HepG2 (cell line): Measurements from ENCODE around the gene ARVCF. TPM values are rescaled to one million over a fixed set of nuclear protein-coding genes. Genes with fewer than 3 reads are reported as not detected.

Experiments
- AGO1 ChIP-seq: fragments of 200-400 bp; formaldehyde crosslinking; IDR thresholded peaks from 2 replicates; pipeline ENCODE4 v1.6.1; 2017; ENCODE audit warnings: mild to moderate bottlenecking, low read depth, low read length, moderate library complexity; ENCODE audit not compliant: poor library complexity, severe bottlenecking
- CBX1 ChIP-seq: IDR thresholded peaks from one replicate; pipeline ENCODE4 v1.6.1; 2016; ENCODE audit warnings: antibody characterized with exemption, low read depth
- EEA1 ChIP-seq: sonication (generic); formaldehyde crosslinking; IDR thresholded peaks from 2 replicates; pipeline ENCODE4 v1.5.1; 2020; ENCODE audit warnings: mild to moderate bottlenecking, missing genetic modification reagents, borderline replicate concordance
- ERF ChIP-seq: IDR thresholded peaks from 2 replicates; pipeline ENCODE4 v1.6.1; 2018; ENCODE audit warnings: missing biosample characterization, missing genetic modification reagents
- ESRRA ChIP-seq: sonication (generic); formaldehyde crosslinking; IDR thresholded peaks from 2 replicates; pipeline ENCODE4 v1.5.1; 2020; ENCODE audit warnings: mild to moderate bottlenecking, low read depth, missing genetic modification reagents
- FOXC1 ChIP-seq: sonication (generic); formaldehyde crosslinking; IDR thresholded peaks from 2 replicates; pipeline ENCODE4 v1.8.0; 2022; ENCODE audit warnings: mild to moderate bottlenecking, missing genetic modification reagents, borderline replicate concordance
- FOXM1 ChIP-seq: sonication (generic); formaldehyde crosslinking; IDR thresholded peaks from 2 replicates; pipeline ENCODE4 v1.5.0; 2020; ENCODE audit warnings: missing genetic modification reagents
- FOXP1 ChIP-seq, 2 experiments: fragments of 450-650 bp in 1 of 2; IDR thresholded peaks; 2 replicates each; pipeline ENCODE4 v1.6.1; 2017 to 2018; ENCODE audit warnings: antibody characterized with exemption in 1 of 2
- HDAC1 ChIP-seq: sonication (generic); formaldehyde crosslinking; IDR thresholded peaks from 2 replicates; pipeline ENCODE4 v1.5.1; 2020; ENCODE audit warnings: mild to moderate bottlenecking, missing genetic modification reagents
- JDP2 ChIP-seq: sonication (generic); formaldehyde crosslinking; IDR thresholded peaks from 2 replicates; pipeline ENCODE4 v1.8.1; 2022; ENCODE audit warnings: missing genetic modification reagents, borderline replicate concordance
- KDM5B ChIP-seq: sonication (generic); formaldehyde crosslinking; IDR thresholded peaks from 2 replicates; pipeline ENCODE4 v1.4.0; 2020; ENCODE audit warnings: missing genetic modification reagents, mild to moderate bottlenecking, borderline replicate concordance
- NONO ChIP-seq, 2 experiments: fragments of 450-650 bp in 1 of 2; sonication (generic) in 1 of 2; formaldehyde crosslinking in 1 of 2; IDR thresholded peaks in 1 of 2; conservative IDR thresholded peaks in 1 of 2; 2 replicates each; pipeline versions ENCODE4 v1.6.1 to v1.8.0; 2017 to 2022; ENCODE audit warnings: mild to moderate bottlenecking in 1 of 2, missing genetic modification reagents in 1 of 2, moderate library complexity in 1 of 2
- NR2F6 ChIP-seq, 2 experiments: IDR thresholded peaks; 2 replicates each; pipeline ENCODE4 v1.6.1; 2016; ENCODE audit warnings: antibody characterized with exemption in 1 of 2, mild to moderate bottlenecking in 1 of 2
- PCBP2 ChIP-seq: fragments of 200-400 bp; formaldehyde crosslinking; optimal IDR thresholded peaks from 2 replicates; pipeline ENCODE3; 2018; ENCODE audit warnings: low read length, low read depth; ENCODE audit not compliant: poor library complexity, severe bottlenecking
- RFXAP ChIP-seq: sonication (generic); formaldehyde crosslinking; IDR thresholded peaks from 2 replicates; pipeline ENCODE4 v1.4.0; 2020; ENCODE audit warnings: missing genetic modification reagents, borderline replicate concordance
- SETDB1 ChIP-seq: sonication (generic); formaldehyde crosslinking; IDR thresholded peaks from 2 replicates; pipeline ENCODE4 v1.5.1; 2020; ENCODE audit warnings: missing genetic modification reagents, mild to moderate bottlenecking, borderline replicate concordance
- SRF ChIP-seq: IDR thresholded peaks from 2 replicates; pipeline ENCODE4 v1.6.1; 2011; ENCODE audit warnings: mild to moderate bottlenecking, low read depth, low read length, moderate library complexity
- ZFY ChIP-seq: sonication (generic); formaldehyde crosslinking; IDR thresholded peaks from 2 replicates; pipeline ENCODE4 v1.4.0; 2020; ENCODE audit warnings: missing genetic modification reagents
- ZNF12 ChIP-seq: sonication (generic); formaldehyde crosslinking; IDR thresholded peaks from 2 replicates; pipeline ENCODE4 v1.5.0; 2020; ENCODE audit warnings: missing genetic modification reagents
- ZNF543 ChIP-seq: sonication (generic); formaldehyde crosslinking; IDR thresholded peaks from 2 replicates; pipeline ENCODE4 v1.4.0; 2020; ENCODE audit warnings: mild to moderate bottlenecking, missing genetic modification reagents
- ZNF878 ChIP-seq: sonication (generic); formaldehyde crosslinking; IDR thresholded peaks from 2 replicates; pipeline ENCODE4 v1.8.1; 2023; ENCODE audit warnings: mild to moderate bottlenecking, missing genetic modification reagents, moderate library complexity
- polyA plus RNA-seq, 8 experiments: library from polyadenylated mRNA; depleted of rRNA in 3 of 8; stranded (reverse) in 7 of 8; unstranded in 1 of 8; fragments of >200 nt; fragmentation: Illumina TruSeq in 4 of 8; extraction: Trizol in 4 of 8; gene quantifications; 2 replicates each; pipeline versions ENCODE4 v1.2.1 to v1.2.3, GENCODE V29; 2011 to 2016; ENCODE audit warnings: low read depth in 4 of 8, missing spikeins in 1 of 8, mixed read lengths in 1 of 8; ENCODE audit not compliant: insufficient read depth in 1 of 8
- total RNA-seq, 5 experiments: library from RNA; depleted of rRNA; stranded (reverse); fragments of >200 nt; fragmentation: Illumina TruSeq; extraction: Trizol; gene quantifications; 2 replicates each; pipeline ENCODE4 v1.2.3, GENCODE V29; 2016; ENCODE audit warnings: low read depth in 1 of 5
- TF ChIP-seq, protein P1 (sequence below): sonication (generic); formaldehyde crosslinking; IDR thresholded peaks from 2 replicates; pipeline ENCODE4 v1.4.0; 2020; ENCODE audit warnings: missing genetic modification reagents, borderline replicate concordance
- TF ChIP-seq, protein P2 (sequence below): sonication (generic); formaldehyde crosslinking; IDR thresholded peaks from 2 replicates; pipeline ENCODE4 v1.8.0; 2022; ENCODE audit warnings: missing genetic modification reagents, mild to moderate bottlenecking, moderate library complexity, borderline replicate concordance
- TF ChIP-seq, protein P3 (sequence below): sonication (generic); formaldehyde crosslinking; IDR thresholded peaks from 2 replicates; pipeline ENCODE4 v1.5.0; 2020; ENCODE audit warnings: missing genetic modification reagents

The ARVCF gene
- total and polyA plus RNA-seq, 2 of the 13 experiments (the other 11 are each of a cell fraction or from before 2014, with no cell fraction given) = 16.4 to 17.7 TPM

DNA sequence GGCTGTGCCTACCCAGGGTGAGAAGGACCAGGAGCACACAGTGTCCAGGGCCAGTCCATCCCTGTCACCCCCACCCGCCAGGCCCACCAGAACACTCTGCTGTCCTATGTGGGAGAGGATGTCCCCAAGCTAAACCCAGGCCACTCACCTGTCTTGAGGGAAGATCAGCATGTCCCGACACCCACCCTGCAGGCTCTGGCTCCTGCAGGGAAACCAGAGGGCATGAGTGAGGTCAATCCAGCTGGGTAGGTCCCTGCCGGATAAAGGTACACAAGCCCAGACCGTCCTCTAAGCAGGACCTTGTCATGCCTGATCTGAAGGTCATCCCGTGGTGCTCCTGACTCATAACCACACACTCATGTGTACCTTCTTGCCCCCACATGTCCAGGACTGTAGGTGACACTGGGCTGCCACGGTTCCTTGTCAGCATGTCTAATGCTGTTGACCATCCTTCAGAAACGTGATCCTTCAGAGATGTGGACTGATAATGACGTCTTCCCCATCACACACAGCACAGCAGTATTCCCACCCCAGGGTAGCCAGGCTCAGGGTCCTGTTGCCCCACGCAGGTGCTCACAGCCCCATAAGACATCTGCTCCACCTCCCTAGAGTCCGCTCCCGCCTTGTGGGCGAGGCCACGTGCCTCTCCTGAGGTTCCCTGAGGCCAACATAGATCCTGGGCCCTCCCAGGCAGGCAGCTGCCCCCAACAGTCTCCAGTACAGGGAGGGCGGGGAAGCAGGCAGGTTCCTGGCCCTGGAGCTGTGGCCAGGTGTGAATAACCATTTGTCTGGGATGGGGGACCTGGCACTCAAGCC is 6.1 kb downstream of the ARVCF start (continued):
- TF ChIP-seq, protein P1, sequence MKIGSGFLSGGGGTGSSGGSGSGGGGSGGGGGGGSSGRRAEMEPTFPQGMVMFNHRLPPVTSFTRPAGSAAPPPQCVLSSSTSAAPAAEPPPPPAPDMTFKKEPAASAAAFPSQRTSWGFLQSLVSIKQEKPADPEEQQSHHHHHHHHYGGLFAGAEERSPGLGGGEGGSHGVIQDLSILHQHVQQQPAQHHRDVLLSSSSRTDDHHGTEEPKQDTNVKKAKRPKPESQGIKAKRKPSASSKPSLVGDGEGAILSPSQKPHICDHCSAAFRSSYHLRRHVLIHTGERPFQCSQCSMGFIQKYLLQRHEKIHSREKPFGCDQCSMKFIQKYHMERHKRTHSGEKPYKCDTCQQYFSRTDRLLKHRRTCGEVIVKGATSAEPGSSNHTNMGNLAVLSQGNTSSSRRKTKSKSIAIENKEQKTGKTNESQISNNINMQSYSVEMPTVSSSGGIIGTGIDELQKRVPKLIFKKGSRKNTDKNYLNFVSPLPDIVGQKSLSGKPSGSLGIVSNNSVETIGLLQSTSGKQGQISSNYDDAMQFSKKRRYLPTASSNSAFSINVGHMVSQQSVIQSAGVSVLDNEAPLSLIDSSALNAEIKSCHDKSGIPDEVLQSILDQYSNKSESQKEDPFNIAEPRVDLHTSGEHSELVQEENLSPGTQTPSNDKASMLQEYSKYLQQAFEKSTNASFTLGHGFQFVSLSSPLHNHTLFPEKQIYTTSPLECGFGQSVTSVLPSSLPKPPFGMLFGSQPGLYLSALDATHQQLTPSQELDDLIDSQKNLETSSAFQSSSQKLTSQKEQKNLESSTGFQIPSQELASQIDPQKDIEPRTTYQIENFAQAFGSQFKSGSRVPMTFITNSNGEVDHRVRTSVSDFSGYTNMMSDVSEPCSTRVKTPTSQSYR (CRISPR knock-in tag) = peak; percentile 17; the same call in 1 of the 2 replicates
- TF ChIP-seq NONO (IDR thresholded peaks at IDR 0.05) = no peak
- TF ChIP-seq NONO (CRISPR knock-in tag; conservative IDR thresholded peaks at IDR 0.05) = peak; percentile 67; the same call in 1 of the 2 replicates
- no peak for TF ChIP-seq FOXP1 (IDR thresholded peaks at IDR 0.05)
- 0 out of 2 replicates have a peak, but pooled peaks have one; percentile 4 for TF ChIP-seq FOXP1 (CRISPR knock-in tag; IDR thresholded peaks at IDR 0.05)
- TF ChIP-seq JDP2 (CRISPR knock-in tag) = no peak
- TF ChIP-seq ERF = peak; percentile 24; the same call in 1 of the 2 replicates
- TF ChIP-seq FOXM1 = no peak
- TF ChIP-seq KDM5B (CRISPR knock-in tag) = peak; percentile 32; the same call in 1 of the 2 replicates
- TF ChIP-seq RFXAP = no peak
- peak; percentile 96 for TF ChIP-seq ESRRA (CRISPR knock-in tag)
- no peak for TF ChIP-seq ZNF12 (CRISPR knock-in tag)
- TF ChIP-seq AGO1 = no peak
- TF ChIP-seq, protein P2, sequence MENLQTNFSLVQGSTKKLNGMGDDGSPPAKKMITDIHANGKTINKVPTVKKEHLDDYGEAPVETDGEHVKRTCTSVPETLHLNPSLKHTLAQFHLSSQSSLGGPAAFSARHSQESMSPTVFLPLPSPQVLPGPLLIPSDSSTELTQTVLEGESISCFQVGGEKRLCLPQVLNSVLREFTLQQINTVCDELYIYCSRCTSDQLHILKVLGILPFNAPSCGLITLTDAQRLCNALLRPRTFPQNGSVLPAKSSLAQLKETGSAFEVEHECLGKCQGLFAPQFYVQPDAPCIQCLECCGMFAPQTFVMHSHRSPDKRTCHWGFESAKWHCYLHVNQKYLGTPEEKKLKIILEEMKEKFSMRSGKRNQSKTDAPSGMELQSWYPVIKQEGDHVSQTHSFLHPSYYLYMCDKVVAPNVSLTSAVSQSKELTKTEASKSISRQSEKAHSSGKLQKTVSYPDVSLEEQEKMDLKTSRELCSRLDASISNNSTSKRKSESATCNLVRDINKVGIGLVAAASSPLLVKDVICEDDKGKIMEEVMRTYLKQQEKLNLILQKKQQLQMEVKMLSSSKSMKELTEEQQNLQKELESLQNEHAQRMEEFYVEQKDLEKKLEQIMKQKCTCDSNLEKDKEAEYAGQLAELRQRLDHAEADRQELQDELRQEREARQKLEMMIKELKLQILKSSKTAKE = 0 out of 2 replicates have a peak, but pooled peaks have one; percentile 32
- no peak for TF ChIP-seq CBX1
- no peak for TF ChIP-seq SRF
- TF ChIP-seq PCBP2 = no peak
- TF ChIP-seq EEA1 (CRISPR knock-in tag) = no peak
- TF ChIP-seq FOXC1 = no peak
- peak; percentile 68; the same call in 1 of the 2 replicates for TF ChIP-seq HDAC1
- no peak for TF ChIP-seq SETDB1 (CRISPR knock-in tag)
- TF ChIP-seq, protein P3, sequence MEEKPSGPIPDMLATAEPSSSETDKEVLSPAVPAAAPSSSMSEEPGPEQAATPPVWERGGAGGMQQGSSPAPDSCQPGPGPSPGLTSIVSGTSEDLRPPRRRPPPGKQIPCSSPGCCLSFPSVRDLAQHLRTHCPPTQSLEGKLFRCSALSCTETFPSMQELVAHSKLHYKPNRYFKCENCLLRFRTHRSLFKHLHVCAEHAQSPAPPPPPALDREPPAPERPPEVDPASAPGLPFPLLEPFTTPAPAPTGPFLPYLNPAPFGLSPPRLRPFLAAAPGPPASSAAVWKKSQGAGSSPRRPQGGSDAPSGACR (CRISPR knock-in tag) = no peak
- TF ChIP-seq ZFY = no peak; the same call in 1 of the 2 replicates
- peak; percentile 64; the same call in 1 of the 2 replicates for TF ChIP-seq ZNF543 (CRISPR knock-in tag)
- TF ChIP-seq NR2F6 (IDR thresholded peaks at IDR 0.05) = peak; percentile 63
- peak; percentile 91 for TF ChIP-seq NR2F6 (CRISPR knock-in tag; IDR thresholded peaks at IDR 0.05)
- no peak for TF ChIP-seq ZNF878
